Measurements from ENCODE around the gene PDZD2. TPM values are rescaled to one million over a fixed set of nuclear protein-coding genes. Genes with fewer than 3 reads are reported as not detected.

Gene PDZD2
- total RNA-seq, 4 donors from 2014 or later: 10.2 to 15.0 (median 12.2) TPM

DNA sequence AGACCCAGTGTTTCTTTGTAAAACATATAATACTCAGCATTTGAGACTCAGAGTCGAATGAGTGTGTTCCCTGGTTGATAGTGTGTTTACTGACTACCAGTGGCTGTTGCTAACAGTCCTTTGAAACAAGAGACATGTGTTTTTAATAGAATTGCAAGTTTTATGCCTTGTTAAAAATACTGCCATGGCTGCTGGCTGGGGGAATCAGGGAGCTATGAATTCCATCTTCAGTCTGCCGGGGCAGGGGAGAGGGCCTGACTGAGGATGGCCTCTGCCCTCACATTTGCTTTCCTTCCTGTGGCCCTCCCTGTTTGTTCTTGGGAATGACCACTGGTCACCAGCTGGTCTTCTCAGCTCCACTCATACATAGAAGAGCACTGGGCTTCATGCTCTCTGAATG is 63.8 kb downstream of the PDZD2 start:
- no peak for DNase-seq (ENCODE audit: extremely low spot score)
- intact Hi-C loops (cut with DNase I): no loop called here
- Histone ChIP-seq H3K4me1 (peaks cover 0 to 4% (median 0%) of the 10 kb centered on the region in 4 donors), H3K27ac (replicated peaks in 1 of 4) (no peak overlapping the region), H3K4me3 (no peak overlapping the region), H3K9me3 (no peaks in the 10 kb centered on the region), H3K27me3 (no peaks in the 10 kb centered on the region), H3K36me3 (no peaks in the 10 kb centered on the region)
- 58% methylated on average over 2 of the region's 2 CpGs for WGBS
- TF ChIP-seq, protein P1, sequence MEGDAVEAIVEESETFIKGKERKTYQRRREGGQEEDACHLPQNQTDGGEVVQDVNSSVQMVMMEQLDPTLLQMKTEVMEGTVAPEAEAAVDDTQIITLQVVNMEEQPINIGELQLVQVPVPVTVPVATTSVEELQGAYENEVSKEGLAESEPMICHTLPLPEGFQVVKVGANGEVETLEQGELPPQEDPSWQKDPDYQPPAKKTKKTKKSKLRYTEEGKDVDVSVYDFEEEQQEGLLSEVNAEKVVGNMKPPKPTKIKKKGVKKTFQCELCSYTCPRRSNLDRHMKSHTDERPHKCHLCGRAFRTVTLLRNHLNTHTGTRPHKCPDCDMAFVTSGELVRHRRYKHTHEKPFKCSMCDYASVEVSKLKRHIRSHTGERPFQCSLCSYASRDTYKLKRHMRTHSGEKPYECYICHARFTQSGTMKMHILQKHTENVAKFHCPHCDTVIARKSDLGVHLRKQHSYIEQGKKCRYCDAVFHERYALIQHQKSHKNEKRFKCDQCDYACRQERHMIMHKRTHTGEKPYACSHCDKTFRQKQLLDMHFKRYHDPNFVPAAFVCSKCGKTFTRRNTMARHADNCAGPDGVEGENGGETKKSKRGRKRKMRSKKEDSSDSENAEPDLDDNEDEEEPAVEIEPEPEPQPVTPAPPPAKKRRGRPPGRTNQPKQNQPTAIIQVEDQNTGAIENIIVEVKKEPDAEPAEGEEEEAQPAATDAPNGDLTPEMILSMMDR (IDR thresholded peaks at IDR 0.05): no peak
- TF ChIP-seq POLR2A (IDR thresholded peaks at IDR 0.05; ENCODE audit: low read depth): no peak

DNA sequence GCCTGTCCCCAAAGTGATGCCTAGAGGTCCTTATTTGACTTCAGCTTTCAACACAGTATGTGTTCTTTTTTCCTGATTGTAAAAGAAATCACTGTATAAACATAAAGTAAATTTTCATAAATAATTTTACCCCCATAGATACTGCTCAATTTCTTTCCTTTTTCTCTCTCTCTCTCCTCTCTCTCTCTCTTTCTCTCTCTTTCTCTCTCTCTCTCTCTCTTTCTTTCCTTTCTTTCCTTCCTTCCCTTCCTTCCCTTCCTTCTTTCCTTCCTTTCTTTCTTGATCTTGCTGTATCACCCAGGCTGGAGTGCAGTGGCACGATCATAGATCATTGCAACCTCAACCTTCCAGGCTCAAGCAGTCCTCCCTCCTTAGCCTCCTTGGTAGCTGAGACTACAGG is 64.8 kb downstream of the PDZD2 start:
- Histone ChIP-seq H3K27me3 (no peaks in the 10 kb centered on the region), H3K4me1 (peaks cover 0 to 4% (median 0%) of the 10 kb centered on the region in 4 donors), H3K9me3 (no peaks in the 10 kb centered on the region), H3K4me3 (no peak overlapping the region), H3K27ac (replicated peaks in 1 of 4) (no peak overlapping the region), H3K36me3 (no peaks in the 10 kb centered on the region)
- DNase-seq (ENCODE audit: extremely low spot score): no peak
- 92% methylated on average over 1 of the region's 1 CpG for WGBS
- TF ChIP-seq POLR2AphosphoS5 (IDR thresholded peaks at IDR 0.05) (no peak), EP300 (IDR thresholded peaks at IDR 0.05) (no peak), POLR2A (IDR thresholded peaks at IDR 0.05; ENCODE audit: low read depth) (no peak)
- TF ChIP-seq, protein P1 (IDR thresholded peaks at IDR 0.05): no peak
- intact Hi-C loops (cut with DNase I): no loop called here

DNA sequence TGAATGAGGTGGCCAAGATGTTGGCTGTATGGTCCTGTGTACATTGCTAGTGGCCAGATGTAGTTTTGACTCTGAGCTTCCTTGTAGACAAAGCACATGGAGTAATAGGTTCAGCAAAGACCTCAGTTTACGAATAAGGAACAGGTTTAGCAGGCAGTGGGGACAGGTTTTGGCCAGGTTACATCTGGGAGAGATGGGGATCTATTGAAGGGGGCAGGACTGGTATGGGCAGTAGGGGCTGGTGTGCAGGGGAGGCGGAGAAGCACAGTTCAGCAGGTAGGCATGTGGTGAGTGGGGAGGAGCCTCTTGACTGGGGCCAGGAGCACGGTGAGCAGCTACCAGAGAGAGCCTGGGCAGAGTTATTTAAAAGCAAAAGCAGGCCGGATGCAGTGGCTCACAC is 67.3 kb downstream of the PDZD2 start:
- Histone ChIP-seq H3K4me3 (no peak overlapping the region), H3K27ac (replicated peaks in 1 of 4) (no peak overlapping the region), H3K4me1 (peaks cover 0 to 9% (median 0%) of the 10 kb centered on the region in 4 donors), H3K36me3 (no peaks in the 10 kb centered on the region), H3K27me3 (no peaks in the 10 kb centered on the region), H3K9me3 (no peaks in the 10 kb centered on the region)
- no peak for DNase-seq (ENCODE audit: extremely low spot score)
- 88% methylated on average over 4 of the region's 4 CpGs for WGBS
- TF ChIP-seq POLR2AphosphoS5 (IDR thresholded peaks at IDR 0.05): no peak
- TF ChIP-seq, protein P1 (IDR thresholded peaks at IDR 0.05): no peak
- no peak for TF ChIP-seq POLR2A (IDR thresholded peaks at IDR 0.05; ENCODE audit: low read depth)
- TF ChIP-seq EP300 (IDR thresholded peaks at IDR 0.05): no peak
- intact Hi-C loops (cut with DNase I): no loop called here

DNA sequence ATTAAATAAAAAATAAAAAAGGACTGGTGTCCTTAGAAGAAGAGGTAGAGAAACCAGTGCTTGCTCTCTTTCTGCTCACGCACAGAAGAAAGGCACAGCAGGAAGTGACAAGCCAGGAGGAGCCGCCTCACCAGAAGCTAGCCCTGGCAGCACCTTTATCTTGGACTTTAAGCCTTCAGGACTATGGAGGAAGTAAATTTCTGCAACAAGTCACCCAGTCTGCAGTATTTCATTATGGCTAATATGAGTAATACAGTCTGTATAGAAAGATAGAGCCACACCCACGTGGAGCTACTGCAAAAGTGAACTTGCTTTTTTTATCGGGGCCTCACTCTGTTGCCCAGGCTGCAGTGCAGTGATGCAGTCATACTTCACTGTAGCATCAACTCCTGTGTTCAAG is 68.4 kb downstream of the PDZD2 start:
- Histone ChIP-seq H3K36me3 (no peaks in the 10 kb centered on the region), H3K27me3 (no peaks in the 10 kb centered on the region), H3K27ac (replicated peaks in 1 of 4) (no peak overlapping the region), H3K4me1 (peaks cover 0 to 10% (median 0%) of the 10 kb centered on the region in 4 donors), H3K9me3 (no peaks in the 10 kb centered on the region), H3K4me3 (no peak overlapping the region)
- DNase-seq (ENCODE audit: extremely low spot score): no peak
- intact Hi-C loops (cut with DNase I): no loop called here
- 86% methylated on average over 4 of the region's 4 CpGs for WGBS
- TF ChIP-seq EP300 (IDR thresholded peaks at IDR 0.05) (no peak), POLR2AphosphoS5 (IDR thresholded peaks at IDR 0.05) (no peak), POLR2A (IDR thresholded peaks at IDR 0.05; ENCODE audit: low read depth) (no peak)
- TF ChIP-seq, protein P1 (IDR thresholded peaks at IDR 0.05): no peak

DNA sequence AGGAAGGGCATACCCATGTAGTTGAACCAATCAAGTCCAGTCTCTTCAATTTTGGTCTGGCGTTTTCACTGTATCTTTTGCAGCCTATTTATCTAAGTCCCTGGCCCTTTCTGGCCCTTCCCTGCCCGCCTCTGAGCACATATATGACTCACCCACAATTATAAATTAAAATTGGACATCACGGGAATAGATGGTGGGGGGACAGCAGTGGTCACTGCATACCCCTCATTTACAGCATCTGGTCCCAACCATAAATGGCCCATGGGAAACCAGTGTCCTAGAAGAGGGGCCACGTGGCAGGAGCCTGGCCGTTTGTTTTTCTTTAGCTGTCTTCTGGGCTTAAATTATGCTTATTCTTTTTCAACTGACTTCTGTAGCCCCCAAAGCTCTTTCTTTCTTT is 69.2 kb downstream of the PDZD2 start:
- Histone ChIP-seq H3K27ac (replicated peaks in 1 of 4) (no peak overlapping the region), H3K36me3 (no peaks in the 10 kb centered on the region), H3K27me3 (no peaks in the 10 kb centered on the region), H3K4me1 (peaks cover 0 to 10% (median 0%) of the 10 kb centered on the region in 4 donors), H3K9me3 (no peaks in the 10 kb centered on the region), H3K4me3 (no peak overlapping the region)
- DNase-seq (ENCODE audit: extremely low spot score): no peak
- TF ChIP-seq EP300 (IDR thresholded peaks at IDR 0.05) (no peak), POLR2AphosphoS5 (IDR thresholded peaks at IDR 0.05) (no peak), POLR2A (IDR thresholded peaks at IDR 0.05; ENCODE audit: low read depth) (no peak)
- TF ChIP-seq, protein P1 (IDR thresholded peaks at IDR 0.05): no peak
- intact Hi-C loops (cut with DNase I): no loop called here
- 73% methylated on average over 5 of the region's 5 CpGs for WGBS

All from esophagus muscularis mucosa (tissue), 4 donors.